Esophagus muscularis mucosa (tissue), 4 donors: ENCODE measurements around the gene AGAP1. TPM values are rescaled to one million over a fixed set of nuclear protein-coding genes. Genes with fewer than 3 reads are reported as not detected.
A peak's percentile ranks its signal among the peaks of the same experiment; 100 is the strongest.

Source experiments
- DNase-seq: peaks from one replicate; pipeline ENCODE4 v3.0.0-alpha.2; 2017; ENCODE audit errors: extremely low spot score
- H3K27ac ChIP-seq, 4 donors: fragments of 200-600 bp; sonication (generic); replicated peaks in 1 of 4; 1 replicate in 3 of 4; 2 replicates in 1 of 4; pipeline ENCODE4 v1.5.1; 2016 to 2019; ENCODE audit warnings: mild to moderate bottlenecking in 1 of 4
- H3K27me3 ChIP-seq, 4 donors: fragments of 200-600 bp; sonication (generic); one replicate each; pipeline versions ENCODE4 v1.5.1 to v1.6.0; 2016 to 2019
- H3K36me3 ChIP-seq, 4 donors: fragments of 200-600 bp; sonication (generic); one replicate each; pipeline ENCODE4 v1.5.1; 2016 to 2019
- H3K4me1 ChIP-seq, 4 donors: fragments of 200-600 bp; sonication (generic); one replicate each; pipeline ENCODE4 v1.5.1; 2016 to 2019
- H3K4me3 ChIP-seq, 4 donors: fragments of 200-600 bp; sonication (generic); 1 replicate in 2 of 4; 2 replicates in 2 of 4; pipeline ENCODE4 v1.5.1; 2016 to 2019; ENCODE audit warnings: mild to moderate bottlenecking in 4 of 4, moderate library complexity in 1 of 4
- H3K9me3 ChIP-seq, 4 donors: fragments of 200-600 bp; sonication (generic); 1 replicate in 3 of 4; 2 replicates in 1 of 4; pipeline ENCODE4 v1.5.1; 2016 to 2019
- EP300 ChIP-seq: sonication (generic); formaldehyde crosslinking; IDR thresholded peaks from one replicate; pipeline ENCODE4 v1.6.1; 2017; ENCODE audit warnings: antibody characterized with exemption
- POLR2A ChIP-seq: fragments of 450-650 bp; IDR thresholded peaks from one replicate; pipeline ENCODE4 v1.6.1; 2017; ENCODE audit warnings: antibody characterized with exemption, moderate library complexity, mild to moderate bottlenecking, low read depth
- POLR2AphosphoS5 ChIP-seq, 2 donors: sonication (generic); formaldehyde crosslinking; IDR thresholded peaks; one replicate each; pipeline ENCODE4 v1.6.1; 2017; ENCODE audit warnings: antibody characterized with exemption in 2 of 2
- WGBS: methylation state at CpG from one replicate; pipeline ENCODE4 v1.1.5; 2018; 5-methylcytosine and 5-hydroxymethylcytosine counted together
- intact Hi-C: fragments of 100-400 bp; cut with DNase I; formaldehyde crosslinking; loops from one replicate; pipeline ENCODE4 v1.15.1; 2023
- total RNA-seq, 4 donors: library from RNA; depleted of rRNA; stranded (reverse); fragments of >200 nt; gene quantifications; one replicate each; pipeline versions ENCODE4 v1.1.0 to v1.2.1, GENCODE V29; 2016
- TF ChIP-seq, protein P1 (sequence below), 3 experiments: fragments of 200-600 bp in 2 of 3; fragments of 450-650 bp in 1 of 3; sonication (generic) in 2 of 3; IDR thresholded peaks; one replicate each; pipeline ENCODE4 v1.5.1; 2017 to 2019; ENCODE audit warnings: antibody characterized with exemption in 3 of 3, mild to moderate bottlenecking in 2 of 3, moderate library complexity in 1 of 3

AGAP1 gene
- total RNA-seq, 4 donors from 2014 or later: 37.9 to 62.4 (median 47.2) TPM

DNA sequence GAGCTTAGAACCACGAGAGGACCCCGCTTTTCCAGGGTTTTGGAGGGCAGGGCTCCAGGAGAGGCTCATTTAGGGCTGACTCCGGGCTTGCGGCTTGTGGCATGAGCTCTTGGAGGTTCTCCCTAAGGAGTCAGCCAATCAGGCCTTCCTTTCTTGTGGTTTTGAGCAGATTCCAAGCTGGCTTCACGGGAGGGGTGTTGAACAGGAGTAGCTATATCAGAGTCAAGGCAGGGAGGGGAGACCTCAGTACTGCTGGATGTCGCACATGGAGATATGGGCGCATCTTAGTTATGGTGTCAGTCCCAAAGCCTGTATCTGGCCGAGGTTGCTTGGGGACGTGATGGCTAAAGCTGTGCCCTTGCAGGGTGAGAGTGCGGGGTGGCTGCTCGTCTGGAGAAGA, 98.6 kb downstream of the AGAP1 start:
- no peak overlapping the region for H3K27ac ChIP-seq

DNA sequence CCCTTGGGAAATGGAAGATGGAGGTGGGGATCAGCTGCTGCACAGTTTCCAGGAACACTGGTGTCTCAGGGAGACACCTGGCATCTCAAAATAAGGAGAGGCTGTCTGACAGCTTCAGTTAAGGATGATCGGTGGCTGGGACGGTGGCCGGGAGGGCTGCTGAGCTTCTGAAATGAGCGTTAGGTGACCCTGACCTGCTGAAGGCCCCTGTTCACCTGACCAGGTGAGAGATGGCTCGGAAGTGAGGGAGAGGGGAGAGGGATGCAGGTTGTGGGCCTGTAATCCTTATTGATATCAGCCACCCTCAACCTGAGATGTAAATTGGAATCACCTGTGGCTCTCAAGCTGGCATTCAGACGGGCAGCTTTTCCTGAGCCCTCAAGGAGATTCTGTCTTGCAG, 99.0 kb downstream of the AGAP1 start:
- no peaks in the 10 kb centered on the region for H3K36me3 ChIP-seq
- H3K4me3 ChIP-seq: no peak overlapping the region
- H3K4me1 ChIP-seq: peaks cover 3 to 18% (median 13%) of the 10 kb centered on the region in 4 donors
- H3K27me3 ChIP-seq: no peaks in the 10 kb centered on the region
- 96% methylated on average over 6 of the region's 6 CpGs for WGBS
- no peak overlapping the region for H3K27ac ChIP-seq
- TF ChIP-seq, protein P1, sequence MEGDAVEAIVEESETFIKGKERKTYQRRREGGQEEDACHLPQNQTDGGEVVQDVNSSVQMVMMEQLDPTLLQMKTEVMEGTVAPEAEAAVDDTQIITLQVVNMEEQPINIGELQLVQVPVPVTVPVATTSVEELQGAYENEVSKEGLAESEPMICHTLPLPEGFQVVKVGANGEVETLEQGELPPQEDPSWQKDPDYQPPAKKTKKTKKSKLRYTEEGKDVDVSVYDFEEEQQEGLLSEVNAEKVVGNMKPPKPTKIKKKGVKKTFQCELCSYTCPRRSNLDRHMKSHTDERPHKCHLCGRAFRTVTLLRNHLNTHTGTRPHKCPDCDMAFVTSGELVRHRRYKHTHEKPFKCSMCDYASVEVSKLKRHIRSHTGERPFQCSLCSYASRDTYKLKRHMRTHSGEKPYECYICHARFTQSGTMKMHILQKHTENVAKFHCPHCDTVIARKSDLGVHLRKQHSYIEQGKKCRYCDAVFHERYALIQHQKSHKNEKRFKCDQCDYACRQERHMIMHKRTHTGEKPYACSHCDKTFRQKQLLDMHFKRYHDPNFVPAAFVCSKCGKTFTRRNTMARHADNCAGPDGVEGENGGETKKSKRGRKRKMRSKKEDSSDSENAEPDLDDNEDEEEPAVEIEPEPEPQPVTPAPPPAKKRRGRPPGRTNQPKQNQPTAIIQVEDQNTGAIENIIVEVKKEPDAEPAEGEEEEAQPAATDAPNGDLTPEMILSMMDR (IDR thresholded peaks at IDR 0.05): no peak
- no peak for DNase-seq
- no peaks in the 10 kb centered on the region for H3K9me3 ChIP-seq
- intact Hi-C loops: loop anchor here (5.0 kb wide), 1 partner anchor 161 kb away; no protein-coding TSS in a partner anchor

More for the DNA sequence above, 98.6 kb downstream of the AGAP1 start:
- no peak for DNase-seq
- intact Hi-C loops: loop anchor here (5.0 kb wide), 1 partner anchor 160 kb away; no protein-coding TSS in a partner anchor
- Histone ChIP-seq H3K27me3 (no peaks in the 10 kb centered on the region), H3K4me1 (peaks cover 3 to 18% (median 13%) of the 10 kb centered on the region in 4 donors), H3K36me3 (no peaks in the 10 kb centered on the region), H3K9me3 (no peaks in the 10 kb centered on the region), H3K4me3 (no peak overlapping the region)
- 85% methylated on average over 9 of the region's 11 CpGs for WGBS
- TF ChIP-seq, protein P1 (IDR thresholded peaks at IDR 0.05): no peak
- TF ChIP-seq EP300 (no peak), POLR2AphosphoS5 (IDR thresholded peaks at IDR 0.05) (no peak), POLR2A (no peak)

DNA sequence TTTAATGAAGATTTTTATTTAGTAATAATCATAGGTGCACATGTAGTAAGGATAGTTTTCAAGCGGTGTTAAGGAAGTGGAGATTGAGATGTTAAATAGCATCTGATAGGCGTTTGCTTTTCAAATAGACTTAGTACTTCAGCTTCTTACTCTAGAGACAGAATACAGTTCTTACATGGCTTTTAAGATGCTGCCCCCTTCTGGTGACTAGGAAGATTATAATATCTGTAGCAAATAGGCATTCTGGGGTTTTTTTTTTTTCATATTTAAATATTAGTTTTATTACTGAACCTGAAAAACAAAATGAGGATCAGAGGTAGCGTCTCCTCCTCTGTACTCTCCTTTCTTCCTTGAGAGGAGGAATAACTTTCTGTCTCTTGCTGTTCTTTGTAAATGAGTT, 100.2 kb downstream of the AGAP1 start:
- peaks cover 3 to 25% (median 19%) of the 10 kb centered on the region in 4 donors for H3K4me1 ChIP-seq
- DNase-seq: no peak
- WGBS: 8% methylated on average over 3 of the region's 3 CpGs
- H3K9me3 ChIP-seq: no peaks in the 10 kb centered on the region
- intact Hi-C loops: loop anchor here (1.0 to 5.0 kb wide), 4 partner anchors 76 to 459 kb away; no protein-coding TSS in a partner anchor
- H3K4me3 ChIP-seq: no peak overlapping the region
- TF ChIP-seq POLR2AphosphoS5 (IDR thresholded peaks at IDR 0.05) (no peak), POLR2A (no peak)
- TF ChIP-seq, protein P1 (IDR thresholded peaks at IDR 0.05): peak; percentile 68 to 79 (median 75)
- H3K27me3 ChIP-seq: no peaks in the 10 kb centered on the region
- H3K36me3 ChIP-seq: no peaks in the 10 kb centered on the region
- H3K27ac ChIP-seq: no peak overlapping the region

DNA sequence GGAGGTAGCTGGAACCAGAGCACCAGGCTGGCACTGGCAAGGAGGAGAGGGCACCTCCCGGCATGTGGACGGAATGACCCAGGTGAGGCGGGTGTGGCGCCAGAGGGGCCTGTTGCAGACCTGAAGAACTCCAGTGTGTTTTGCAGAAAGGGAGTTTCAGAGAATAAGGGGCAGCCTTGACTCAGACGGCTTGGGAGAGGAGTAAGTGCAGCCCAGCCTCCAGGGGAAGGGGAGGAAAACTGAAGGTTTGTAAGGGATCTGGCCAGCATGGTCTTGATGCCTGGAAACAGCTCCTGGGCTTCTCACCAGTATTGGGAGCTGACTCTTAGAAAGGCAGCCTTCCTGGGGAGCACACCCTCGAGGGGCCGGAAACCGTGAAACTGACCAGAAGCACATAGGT, 101.1 kb downstream of the AGAP1 start:
- intact Hi-C loops: loop anchor here (1.0 to 5.0 kb wide), 4 partner anchors 75 to 460 kb away; no protein-coding TSS in a partner anchor

More for the DNA sequence above, 101.1 kb downstream of the AGAP1 start:
- H3K4me1 ChIP-seq: peaks cover 3 to 34% (median 28%) of the 10 kb centered on the region in 4 donors
- no peak overlapping the region for H3K27ac ChIP-seq
- WGBS: 73% methylated on average over 8 of the region's 8 CpGs
- no peak for DNase-seq
- TF ChIP-seq POLR2A: no peak
- no peak for TF ChIP-seq POLR2AphosphoS5 (IDR thresholded peaks at IDR 0.05)
- TF ChIP-seq EP300: no peak
- TF ChIP-seq, protein P1 (IDR thresholded peaks at IDR 0.05): no peak
- no peak overlapping the region for H3K4me3 ChIP-seq
- H3K27me3 ChIP-seq: no peaks in the 10 kb centered on the region
- no peaks in the 10 kb centered on the region for H3K9me3 ChIP-seq
- no peaks in the 10 kb centered on the region for H3K36me3 ChIP-seq
